Neural progenitor cell (in vitro differentiated cells): ENCODE data around the gene SPATA16.

Experiments
- CTCF ChIP-seq: fragments of 200-600 bp; sonication (generic); IDR thresholded peaks from 2 replicates; pipeline ENCODE4 v1.5.1; 2017; ENCODE audit warnings: antibody characterized with exemption, mild to moderate bottlenecking
- EZH2 ChIP-seq: fragments of 200-600 bp; sonication (generic); IDR thresholded peaks from 2 replicates; pipeline ENCODE4 v1.6.1; 2017; ENCODE audit warnings: antibody characterized with exemption, mild to moderate bottlenecking, moderate library complexity

GRCh38 chr3:173021547-173022185, 119.4 kb downstream of the SPATA16 start:
- TF ChIP-seq CTCF (no peak), EZH2 (no peak)
